Cardiac fibroblast (primary cell): ENCODE data around the gene RTP3.

Experiments used
- DNase-seq, 2 donors: peaks; one replicate each; pipeline versions ENCODE4 v3.0.0 to v3.0.0-alpha.2; 2010; ENCODE audit warnings: low read depth in 2 of 2
- H3K4me3 ChIP-seq, 2 donors: replicated peaks in 1 of 2; 1 replicate in 1 of 2; 2 replicates in 1 of 2; pipeline ENCODE4 v1.5.1; 2011; ENCODE audit warnings: low read depth in 2 of 2, low read length in 2 of 2, mild to moderate bottlenecking in 2 of 2, moderate library complexity in 1 of 2
- TF ChIP-seq, protein P1 (sequence below): IDR thresholded peaks from one replicate; pipeline ENCODE4 v1.5.1; 2011; ENCODE audit warnings: low read depth, mild to moderate bottlenecking, low read length, inconsistent platforms

The RTP3 gene

DNA sequence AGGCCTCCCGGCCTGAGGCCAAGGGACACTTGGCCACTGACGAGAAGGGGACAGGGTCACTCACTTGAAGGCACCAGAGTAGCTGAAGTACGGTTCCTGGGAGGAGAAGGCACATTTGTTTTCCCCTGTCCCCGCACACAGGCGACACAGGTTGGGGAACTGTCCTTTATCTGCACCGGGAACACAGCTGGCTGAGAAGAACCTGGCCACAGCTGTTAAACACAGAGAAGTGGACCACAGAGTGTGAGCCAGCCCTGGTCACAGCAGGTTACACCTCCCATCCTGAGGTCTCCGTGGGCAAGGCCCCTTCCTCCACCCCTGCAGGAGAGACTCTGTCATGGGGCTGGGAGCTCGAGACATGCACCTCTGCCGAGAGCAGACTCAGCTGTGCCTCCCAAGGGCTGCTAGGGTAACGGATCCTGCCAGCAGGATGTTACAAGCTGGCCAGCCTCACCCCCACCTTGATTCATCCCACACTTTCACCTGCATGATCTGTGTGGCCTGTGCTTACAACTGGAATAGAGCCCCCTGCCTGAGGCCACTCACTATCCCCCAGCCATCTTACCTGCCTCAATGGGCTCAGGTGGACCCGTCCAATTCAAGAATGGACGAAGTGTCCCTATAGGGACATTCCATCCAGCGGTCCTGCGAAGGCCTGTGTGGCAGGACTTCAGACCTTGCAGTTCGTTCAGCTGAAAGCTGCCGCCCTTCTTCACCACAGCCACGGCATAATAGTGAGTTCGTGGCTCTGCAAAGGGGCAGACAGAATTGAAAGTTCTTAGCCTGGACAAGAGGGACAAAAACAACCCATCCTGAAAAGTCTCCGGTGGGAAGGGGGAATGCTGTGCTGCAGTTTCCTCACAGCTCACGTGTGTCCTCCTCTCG, 42.3 kb upstream of the RTP3 start:
- no peak for DNase-seq
- no peak overlapping the region for H3K4me3 ChIP-seq
- TF ChIP-seq, protein P1, sequence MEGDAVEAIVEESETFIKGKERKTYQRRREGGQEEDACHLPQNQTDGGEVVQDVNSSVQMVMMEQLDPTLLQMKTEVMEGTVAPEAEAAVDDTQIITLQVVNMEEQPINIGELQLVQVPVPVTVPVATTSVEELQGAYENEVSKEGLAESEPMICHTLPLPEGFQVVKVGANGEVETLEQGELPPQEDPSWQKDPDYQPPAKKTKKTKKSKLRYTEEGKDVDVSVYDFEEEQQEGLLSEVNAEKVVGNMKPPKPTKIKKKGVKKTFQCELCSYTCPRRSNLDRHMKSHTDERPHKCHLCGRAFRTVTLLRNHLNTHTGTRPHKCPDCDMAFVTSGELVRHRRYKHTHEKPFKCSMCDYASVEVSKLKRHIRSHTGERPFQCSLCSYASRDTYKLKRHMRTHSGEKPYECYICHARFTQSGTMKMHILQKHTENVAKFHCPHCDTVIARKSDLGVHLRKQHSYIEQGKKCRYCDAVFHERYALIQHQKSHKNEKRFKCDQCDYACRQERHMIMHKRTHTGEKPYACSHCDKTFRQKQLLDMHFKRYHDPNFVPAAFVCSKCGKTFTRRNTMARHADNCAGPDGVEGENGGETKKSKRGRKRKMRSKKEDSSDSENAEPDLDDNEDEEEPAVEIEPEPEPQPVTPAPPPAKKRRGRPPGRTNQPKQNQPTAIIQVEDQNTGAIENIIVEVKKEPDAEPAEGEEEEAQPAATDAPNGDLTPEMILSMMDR, result no peak

DNA sequence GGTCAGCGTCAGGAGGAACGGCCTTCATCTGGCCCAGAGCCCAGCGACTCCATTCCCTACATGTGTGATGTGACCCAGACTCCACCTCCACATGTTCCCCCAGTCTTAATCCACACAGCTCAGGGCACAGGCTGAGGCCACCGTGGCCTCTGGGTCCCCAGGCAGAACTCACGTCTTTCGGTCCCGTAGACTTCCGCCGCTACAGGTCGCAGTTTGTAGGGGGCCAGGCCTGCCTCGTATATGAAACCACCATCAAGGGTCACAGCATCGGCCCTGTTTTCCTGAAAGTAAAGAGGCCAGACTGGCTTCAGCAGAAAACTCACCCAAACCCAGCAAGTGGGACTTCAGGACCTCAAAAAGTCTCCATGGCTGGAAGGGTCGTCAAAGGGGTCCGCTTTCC, 41.7 kb upstream of the RTP3 start:
- DNase-seq, result no peak
- TF ChIP-seq, protein P1, result no peak

DNA sequence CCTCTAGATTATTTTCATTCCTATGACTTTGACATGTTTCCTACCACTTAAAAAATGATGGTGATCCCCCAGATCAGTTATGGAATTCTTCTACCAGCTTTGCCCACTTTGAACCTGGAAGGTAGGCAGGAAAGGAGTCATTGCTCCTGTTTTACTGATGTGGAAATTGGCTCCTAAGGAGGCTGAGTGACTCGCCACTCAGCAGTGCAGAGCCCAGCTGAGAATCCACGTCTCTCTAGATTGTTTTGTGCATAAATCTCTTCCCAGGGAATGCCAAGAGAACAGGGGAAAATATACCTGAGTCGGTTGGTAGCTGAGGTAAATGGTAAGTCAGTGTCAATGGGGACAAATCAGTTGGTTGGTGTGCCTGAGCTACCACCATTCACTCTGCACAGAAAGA, 37.7 kb upstream of the RTP3 start:
- DNase-seq, result no peak
- TF ChIP-seq, protein P1, result no peak
- no peak overlapping the region for H3K4me3 ChIP-seq

More for the DNA sequence above, 41.7 kb upstream of the RTP3 start:
- no peak overlapping the region for H3K4me3 ChIP-seq

DNA sequence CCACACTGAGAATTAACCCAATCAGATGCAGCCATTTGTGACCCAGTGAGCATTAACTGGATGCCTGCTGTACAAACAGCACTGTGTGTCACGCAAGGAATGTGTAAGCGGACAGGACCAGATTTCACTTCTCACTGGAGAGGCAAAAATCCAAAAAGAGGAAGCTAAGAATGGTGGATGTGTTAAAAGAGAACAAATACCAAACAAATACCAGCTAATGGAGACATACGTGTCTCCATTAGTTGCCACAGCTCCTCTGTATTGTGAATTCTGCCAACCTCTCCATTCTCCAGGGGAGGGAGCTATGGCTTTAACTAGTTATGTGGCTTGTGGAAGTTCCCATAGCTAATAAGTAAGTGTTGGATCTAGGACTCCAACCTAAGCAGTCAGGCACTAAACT, 35.7 kb upstream of the RTP3 start:
- DNase-seq, result peak in 1 of 2 donors; percentile 37
- TF ChIP-seq, protein P1, result no peak
- H3K4me3 ChIP-seq, result no peak overlapping the region

DNA sequence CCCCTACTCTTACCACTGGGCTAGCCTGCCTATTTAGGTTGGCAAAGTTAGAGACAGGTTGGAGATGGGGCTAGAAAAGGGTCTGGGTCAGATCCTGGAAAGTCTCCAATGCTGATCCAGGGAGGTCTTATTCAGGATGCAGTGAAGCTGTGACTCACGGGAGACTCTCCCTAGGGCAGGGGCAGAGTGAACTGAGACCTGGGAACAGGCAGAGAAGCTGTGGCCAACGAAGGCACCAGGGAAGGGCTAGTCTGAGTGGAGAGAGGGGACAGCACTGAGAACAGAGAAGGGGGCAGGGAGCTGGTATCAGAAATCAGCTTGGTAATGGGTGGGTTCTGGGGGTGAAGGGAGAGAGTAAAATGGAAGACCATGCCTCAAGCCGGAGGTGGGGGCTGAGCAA, 35.3 kb upstream of the RTP3 start:
- H3K4me3 ChIP-seq, result no peak overlapping the region
- TF ChIP-seq, protein P1, result no peak
- DNase-seq, result no peak

DNA sequence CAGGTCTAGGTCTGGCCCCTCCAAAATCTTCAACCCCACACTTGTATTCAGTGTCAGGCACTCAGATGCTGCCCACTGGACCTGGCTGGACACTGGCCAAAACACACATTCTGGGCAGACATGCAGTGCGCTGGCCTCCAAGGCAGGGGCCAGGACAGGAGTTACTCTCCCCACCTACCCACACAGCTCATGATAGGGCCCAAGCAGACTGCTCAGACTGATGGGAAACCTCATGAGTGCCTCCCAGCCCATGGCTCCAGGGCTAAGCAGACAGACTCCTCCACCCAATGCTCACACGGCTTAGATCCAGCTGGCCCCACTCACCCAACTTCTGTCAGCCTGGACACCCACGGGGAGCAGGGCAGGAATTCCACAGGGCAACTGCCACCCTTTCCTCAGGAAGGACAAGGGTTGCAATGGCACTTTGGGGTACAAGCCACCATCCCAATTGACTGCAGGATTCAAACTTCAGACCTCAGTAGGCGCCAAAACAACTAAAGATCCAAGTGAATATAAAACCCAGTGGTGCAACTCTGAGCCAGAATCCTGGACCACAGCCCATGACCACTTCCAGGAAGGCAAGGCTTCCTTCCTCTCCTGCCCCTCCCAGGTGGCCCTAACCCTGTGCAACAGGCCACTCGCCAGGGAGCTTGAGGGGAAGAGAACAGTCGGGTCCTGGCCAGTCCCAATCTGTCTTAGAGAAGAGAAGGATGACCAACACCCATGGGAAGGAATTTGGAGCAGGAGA, 34.5 kb upstream of the RTP3 start:
- no peak overlapping the region for H3K4me3 ChIP-seq
- DNase-seq, result no peak
- TF ChIP-seq, protein P1, result no peak
